ENCODE data around the gene ERMAP.

DNA sequence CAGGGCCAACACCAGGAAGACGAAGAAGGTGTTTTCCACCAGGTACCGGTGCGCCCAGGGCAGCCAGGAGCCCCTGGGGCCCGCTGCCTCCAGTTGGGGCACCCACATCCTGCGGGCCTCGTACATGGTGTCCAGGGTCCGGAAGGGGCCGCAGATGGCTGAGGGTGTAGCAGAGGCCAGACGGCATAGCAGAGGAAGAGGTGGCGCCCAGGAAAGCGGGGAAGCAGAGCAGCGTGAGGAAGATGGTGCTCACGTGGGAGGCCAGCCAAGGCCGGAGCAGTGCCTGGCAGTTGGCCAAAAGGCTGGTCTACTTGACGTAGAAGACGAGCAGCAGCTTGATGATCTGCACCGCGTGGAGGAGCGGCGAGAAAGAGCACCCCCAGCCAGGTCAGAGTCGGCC, 69.9 kb downstream of the ERMAP start:
- no peak for TF ChIP-seq SRF (CRISPR knock-in tag; IDR thresholded peaks at IDR 0.05)
- TF ChIP-seq, protein P1, sequence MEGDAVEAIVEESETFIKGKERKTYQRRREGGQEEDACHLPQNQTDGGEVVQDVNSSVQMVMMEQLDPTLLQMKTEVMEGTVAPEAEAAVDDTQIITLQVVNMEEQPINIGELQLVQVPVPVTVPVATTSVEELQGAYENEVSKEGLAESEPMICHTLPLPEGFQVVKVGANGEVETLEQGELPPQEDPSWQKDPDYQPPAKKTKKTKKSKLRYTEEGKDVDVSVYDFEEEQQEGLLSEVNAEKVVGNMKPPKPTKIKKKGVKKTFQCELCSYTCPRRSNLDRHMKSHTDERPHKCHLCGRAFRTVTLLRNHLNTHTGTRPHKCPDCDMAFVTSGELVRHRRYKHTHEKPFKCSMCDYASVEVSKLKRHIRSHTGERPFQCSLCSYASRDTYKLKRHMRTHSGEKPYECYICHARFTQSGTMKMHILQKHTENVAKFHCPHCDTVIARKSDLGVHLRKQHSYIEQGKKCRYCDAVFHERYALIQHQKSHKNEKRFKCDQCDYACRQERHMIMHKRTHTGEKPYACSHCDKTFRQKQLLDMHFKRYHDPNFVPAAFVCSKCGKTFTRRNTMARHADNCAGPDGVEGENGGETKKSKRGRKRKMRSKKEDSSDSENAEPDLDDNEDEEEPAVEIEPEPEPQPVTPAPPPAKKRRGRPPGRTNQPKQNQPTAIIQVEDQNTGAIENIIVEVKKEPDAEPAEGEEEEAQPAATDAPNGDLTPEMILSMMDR (IDR thresholded peaks at IDR 0.05 in 2 of 3, conservative IDR thresholded peaks at IDR 0.05 in 1 of 3; ENCODE audit: insufficient read depth in 2 of 3, low read depth in 1 of 3, low read length in 3 of 3), result no peak
- TF ChIP-seq ESRRA (IDR thresholded peaks at IDR 0.05; ENCODE audit: borderline replicate concordance, low read depth), result no peak
- TF ChIP-seq, protein P2, sequence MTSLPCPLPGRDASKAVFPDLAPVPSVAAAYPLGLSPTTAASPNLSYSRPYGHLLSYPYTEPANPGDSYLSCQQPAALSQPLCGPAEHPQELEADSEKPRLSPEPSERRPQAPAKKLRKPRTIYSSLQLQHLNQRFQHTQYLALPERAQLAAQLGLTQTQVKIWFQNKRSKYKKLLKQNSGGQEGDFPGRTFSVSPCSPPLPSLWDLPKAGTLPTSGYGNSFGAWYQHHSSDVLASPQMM (CRISPR knock-in tag; IDR thresholded peaks at IDR 0.05), result no peak
- TF ChIP-seq CHCHD3 (CRISPR knock-in tag; IDR thresholded peaks at IDR 0.05), result no peak
- TF ChIP-seq ZNF57 (CRISPR knock-in tag; IDR thresholded peaks at IDR 0.05), result no peak
- TF ChIP-seq MECOM (CRISPR knock-in tag; IDR thresholded peaks at IDR 0.05), result no peak
- TF ChIP-seq, protein P3, sequence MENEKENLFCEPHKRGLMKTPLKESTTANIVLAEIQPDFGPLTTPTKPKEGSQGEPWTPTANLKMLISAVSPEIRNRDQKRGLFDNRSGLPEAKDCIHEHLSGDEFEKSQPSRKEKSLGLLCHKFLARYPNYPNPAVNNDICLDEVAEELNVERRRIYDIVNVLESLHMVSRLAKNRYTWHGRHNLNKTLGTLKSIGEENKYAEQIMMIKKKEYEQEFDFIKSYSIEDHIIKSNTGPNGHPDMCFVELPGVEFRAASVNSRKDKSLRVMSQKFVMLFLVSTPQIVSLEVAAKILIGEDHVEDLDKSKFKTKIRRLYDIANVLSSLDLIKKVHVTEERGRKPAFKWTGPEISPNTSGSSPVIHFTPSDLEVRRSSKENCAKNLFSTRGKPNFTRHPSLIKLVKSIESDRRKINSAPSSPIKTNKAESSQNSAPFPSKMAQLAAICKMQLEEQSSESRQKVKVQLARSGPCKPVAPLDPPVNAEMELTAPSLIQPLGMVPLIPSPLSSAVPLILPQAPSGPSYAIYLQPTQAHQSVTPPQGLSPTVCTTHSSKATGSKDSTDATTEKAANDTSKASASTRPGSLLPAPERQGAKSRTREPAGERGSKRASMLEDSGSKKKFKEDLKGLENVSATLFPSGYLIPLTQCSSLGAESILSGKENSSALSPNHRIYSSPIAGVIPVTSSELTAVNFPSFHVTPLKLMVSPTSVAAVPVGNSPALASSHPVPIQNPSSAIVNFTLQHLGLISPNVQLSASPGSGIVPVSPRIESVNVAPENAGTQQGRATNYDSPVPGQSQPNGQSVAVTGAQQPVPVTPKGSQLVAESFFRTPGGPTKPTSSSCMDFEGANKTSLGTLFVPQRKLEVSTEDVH (IDR thresholded peaks at IDR 0.05; ENCODE audit: low read depth, partially characterized antibody), result no peak

Data from K562 (cell line).